Psoas muscle (tissue), 8 donors: ENCODE data around the gene BDP1. TPM values are rescaled to one million over a fixed set of nuclear protein-coding genes. Genes with fewer than 3 reads are reported as not detected.
A peak's percentile ranks its signal among the peaks of the same experiment; 100 is the strongest.
"Not testable (repeated sequence)": the region's sequence is repeated elsewhere in the genome, so short reads cannot be mapped to it uniquely, and the experiment has no call there.

Experiments used
- ATAC-seq, 4 donors: fragments of 200-7000 bp; cut with Tn5 transposase; one replicate each; pipeline ENCODE4 v1.9.1; 2020; ENCODE audit warnings: moderate library complexity in 3 of 4, mild to moderate bottlenecking in 2 of 4
- DNase-seq, 2 donors: peaks; one replicate each; pipeline ENCODE4 v3.0.0-alpha.2; 2020
- H3K27ac ChIP-seq: fragments of 200-600 bp; one replicate; pipeline ENCODE4 v1.8.0; 2022
- H3K27me3 ChIP-seq, 3 donors: fragments of 200-600 bp in 1 of 3; one replicate each; pipeline versions ENCODE4 v1.6.1 to v1.8.0; 2013 to 2022; ENCODE audit warnings: low read length in 2 of 3, mild to moderate bottlenecking in 2 of 3, moderate library complexity in 1 of 3; ENCODE audit not compliant: insufficient read depth in 3 of 3
- H3K36me3 ChIP-seq, 2 donors: fragments of 200-600 bp in 1 of 2; one replicate each; pipeline versions ENCODE4 v1.6.1 to v1.8.0; 2013 to 2022; ENCODE audit warnings: low read depth in 1 of 2, mild to moderate bottlenecking in 1 of 2, moderate library complexity in 1 of 2; ENCODE audit not compliant: insufficient read depth in 1 of 2
- H3K4me1 ChIP-seq: fragments of 200-600 bp; one replicate; pipeline ENCODE4 v1.8.0; 2022
- H3K4me3 ChIP-seq: fragments of 200-600 bp; one replicate; pipeline ENCODE4 v1.8.0; 2022; ENCODE audit warnings: mild to moderate bottlenecking
- H3K9me3 ChIP-seq: fragments of 200-600 bp; one replicate; pipeline ENCODE4 v1.8.0; 2022
- WGBS, 3 donors: extraction: QIAGEN DNeasy Blood & Tissue Kit; methylation state at CpG; one replicate each; pipeline versions ENCODE4 v1.1.6 to v1.1.7; 2013; 5-methylcytosine and 5-hydroxymethylcytosine counted together
- intact Hi-C, 2 donors: fragments of 100-400 bp; cut with DNase I; formaldehyde crosslinking; loops; one replicate each; pipeline versions ENCODE4 v1.11.0 to v1.14.2; 2022
- polyA plus RNA-seq, 3 donors: library from polyadenylated mRNA; stranded (reverse); fragments of 200-250 nt; gene quantifications; one replicate each; pipeline ENCODE4 v1.2.3, GENCODE V29; 2013
- total RNA-seq, 4 donors: library from RNA; stranded (reverse); fragmentation: NEBNext Ultra II Directional in 2 of 4; extraction: Animal tissue kit (Norgen Biotek cat#: 25700) in 2 of 4; gene quantifications; one replicate each; pipeline versions ENCODE4 v1.2.1 to v1.2.4, GENCODE V29; 2021 to 2023
- TF ChIP-seq, protein P1 (sequence below): fragments of 200-600 bp; IDR thresholded peaks from one replicate; pipeline ENCODE4 v1.8.0; 2022; ENCODE audit warnings: antibody characterized with exemption
- donor health status: healthy with polysubstance abuse.
- donor health status: DM: no; HTN: no; CAD: no; lungs with moderate emphysema.
- donor health status: Bipolar disorder and iron deficiency.
- donor health status: healthy.
- donor health status: DM: yes; HTN: yes; CAD: no.
- donor health status: DM: no; HTN: no; CAD: no.
- donor health status: DM: no; HTN: no; CAD: no.
- donor health status: DM: yes; HTN: yes; CAD: no.

BDP1 gene
- total and polyA plus RNA-seq, 7 donors: 5.5 to 17.7 (median 11.5) TPM

DNA sequence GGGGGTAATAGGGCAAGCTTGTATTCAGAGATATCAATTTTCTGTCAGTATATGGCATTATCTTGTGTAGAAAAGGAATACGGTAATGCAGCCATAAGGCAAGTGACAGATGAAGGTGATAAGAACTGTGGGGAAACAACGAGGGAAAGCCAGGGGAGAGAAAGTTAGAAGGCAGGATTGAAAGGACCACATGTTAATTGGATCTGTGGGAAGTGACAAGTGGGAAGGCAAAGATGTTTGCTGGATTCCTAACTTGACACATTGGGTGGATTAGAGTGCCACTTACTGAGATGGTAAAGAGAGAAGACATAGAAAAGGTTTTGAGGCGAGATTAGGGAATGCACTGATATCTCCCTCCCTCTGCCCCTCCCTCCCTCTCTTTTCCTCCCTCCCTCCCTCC is 20.6 kb upstream of the BDP1 start:
- H3K9me3 ChIP-seq, intact Hi-C loops, H3K4me3 ChIP-seq, H3K4me1 ChIP-seq, DNase-seq, H3K27me3 ChIP-seq, H3K36me3 ChIP-seq, ATAC-seq, H3K27ac ChIP-seq: not testable (repeated sequence)
- WGBS, 3 donors: 37 to 51% (median 48%) methylated on average over 3 of the region's 3 CpGs

DNA sequence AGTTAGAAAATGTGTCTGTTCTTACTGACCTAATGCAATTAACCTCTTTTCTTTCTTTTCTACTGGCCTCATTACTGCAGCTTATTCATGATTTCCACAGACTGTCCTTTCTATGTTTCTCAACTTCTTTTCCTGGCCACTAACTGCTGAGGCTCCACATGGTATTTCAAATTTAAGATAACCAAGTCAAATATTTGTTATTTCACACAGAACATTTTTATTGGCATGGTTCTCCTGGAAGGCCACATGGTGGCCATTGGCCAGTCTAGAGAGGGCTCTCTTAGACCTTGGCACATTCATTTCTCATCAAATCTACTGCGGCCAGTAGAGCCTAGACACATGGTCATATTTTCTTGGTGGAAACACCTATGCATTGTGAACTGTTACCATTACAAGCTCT is 13.9 kb upstream of the BDP1 start:
- H3K27ac ChIP-seq, H3K9me3 ChIP-seq, intact Hi-C loops, H3K4me1 ChIP-seq, ATAC-seq, DNase-seq, H3K4me3 ChIP-seq, H3K36me3 ChIP-seq: not testable (repeated sequence)
- H3K27me3 ChIP-seq: peaks cover 0 to 10% (median 0%) of the 10 kb centered on the region in 3 donors
- WGBS, 3 donors: 84 to 100% (median 86%) methylated on average over 1 of the region's 1 CpG

DNA sequence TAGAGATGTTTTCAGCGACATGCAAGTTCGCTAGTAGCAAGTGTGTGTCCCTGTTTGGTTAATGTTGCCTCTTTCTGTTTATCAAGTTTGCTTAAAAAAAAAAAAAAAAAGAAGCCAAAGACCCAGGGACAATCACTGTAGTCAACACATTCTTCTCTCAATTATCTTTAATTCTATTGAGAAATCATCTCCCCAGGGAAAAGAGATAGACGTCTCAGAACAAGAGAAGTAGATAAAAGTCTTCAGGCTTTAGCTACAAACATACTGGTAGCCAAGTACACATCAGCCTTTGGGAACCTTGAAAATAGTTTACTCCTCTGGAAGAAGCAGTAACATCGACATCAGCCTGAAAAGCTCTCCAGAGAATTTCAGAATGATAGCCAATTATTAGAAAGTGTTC is 11.6 kb upstream of the BDP1 start:
- WGBS, 3 donors: 60 to 70% (median 62%) methylated on average over 3 to 4 of the region's 4 CpGs

DNA sequence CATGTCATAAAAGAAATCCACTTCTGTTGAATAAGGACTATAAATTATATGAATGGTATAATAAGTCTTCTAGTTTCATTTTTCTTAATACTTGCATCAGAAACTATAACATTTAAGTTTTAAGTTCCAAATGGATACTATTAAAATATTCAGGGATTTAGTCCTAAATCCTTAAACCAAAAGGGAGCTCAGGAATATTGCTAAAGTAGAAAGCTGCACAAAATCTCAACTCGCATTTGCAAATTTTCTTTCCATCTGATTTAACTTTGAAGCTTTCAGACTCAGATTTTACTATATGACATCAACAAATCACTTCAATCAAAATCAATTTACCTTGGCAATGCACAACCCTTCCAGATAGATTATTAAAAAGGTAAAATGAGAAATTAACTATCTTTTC is 10.4 kb upstream of the BDP1 start:
- H3K9me3 ChIP-seq, DNase-seq, H3K36me3 ChIP-seq, ATAC-seq, H3K4me1 ChIP-seq, intact Hi-C loops, H3K27ac ChIP-seq, H3K4me3 ChIP-seq: not testable (repeated sequence)
- 61 to 66% (median 62%) methylated on average over 1 of the region's 1 CpG for WGBS, 3 donors
- H3K27me3 ChIP-seq: peaks cover 0 to 10% (median 0%) of the 10 kb centered on the region in 3 donors

More for the DNA sequence above, 11.6 kb upstream of the BDP1 start:
- ATAC-seq, DNase-seq, intact Hi-C loops, H3K27ac ChIP-seq, H3K9me3 ChIP-seq, H3K36me3 ChIP-seq, H3K4me1 ChIP-seq, H3K4me3 ChIP-seq: not testable (repeated sequence)
- peaks cover 0 to 10% (median 0%) of the 10 kb centered on the region in 3 donors for H3K27me3 ChIP-seq

DNA sequence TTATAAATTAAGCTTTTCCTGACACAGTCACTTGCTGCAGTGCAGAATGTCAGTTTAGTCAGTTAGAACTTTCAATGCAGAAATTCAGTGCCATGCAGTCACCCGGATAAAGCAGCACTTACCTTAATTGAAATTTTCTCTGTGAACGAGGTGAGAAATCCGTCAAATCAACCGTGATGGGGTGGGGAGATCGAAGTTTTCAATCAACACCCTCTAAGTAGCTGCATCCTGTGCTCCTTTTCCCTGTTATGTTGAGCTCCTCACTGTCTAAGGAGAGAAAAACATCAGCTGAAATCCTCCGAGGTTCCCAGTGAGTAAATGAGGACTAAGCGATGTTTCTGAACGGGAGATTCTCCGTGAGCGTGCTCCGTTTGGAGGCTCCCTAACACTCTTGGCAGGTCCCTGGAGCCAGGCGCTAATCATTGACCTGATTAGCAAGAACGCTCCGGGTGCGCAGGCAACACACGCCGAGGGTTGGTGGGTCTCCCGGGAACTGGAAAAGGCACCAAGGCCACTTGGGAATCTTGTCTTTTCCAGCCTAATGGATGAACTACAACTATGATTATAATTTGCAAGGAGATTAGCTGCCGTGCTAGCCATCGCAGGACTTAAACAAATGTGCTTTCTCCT is 9.8 kb upstream of the BDP1 start:
- WGBS, 3 donors: 3 to 6% (median 5%) methylated on average over 11 to 18 of the region's 20 CpGs
- H3K4me1 ChIP-seq, H3K27ac ChIP-seq, DNase-seq, H3K9me3 ChIP-seq, H3K36me3 ChIP-seq, intact Hi-C loops: not testable (repeated sequence)
- peak in 1 of 4 donors; percentile 33 for ATAC-seq
- Histone ChIP-seq H3K27me3 (peaks cover 0 to 16% (median 0%) of the 10 kb centered on the region in 3 donors), H3K4me3 (peak overlapping the region; percentile 22)

DNA sequence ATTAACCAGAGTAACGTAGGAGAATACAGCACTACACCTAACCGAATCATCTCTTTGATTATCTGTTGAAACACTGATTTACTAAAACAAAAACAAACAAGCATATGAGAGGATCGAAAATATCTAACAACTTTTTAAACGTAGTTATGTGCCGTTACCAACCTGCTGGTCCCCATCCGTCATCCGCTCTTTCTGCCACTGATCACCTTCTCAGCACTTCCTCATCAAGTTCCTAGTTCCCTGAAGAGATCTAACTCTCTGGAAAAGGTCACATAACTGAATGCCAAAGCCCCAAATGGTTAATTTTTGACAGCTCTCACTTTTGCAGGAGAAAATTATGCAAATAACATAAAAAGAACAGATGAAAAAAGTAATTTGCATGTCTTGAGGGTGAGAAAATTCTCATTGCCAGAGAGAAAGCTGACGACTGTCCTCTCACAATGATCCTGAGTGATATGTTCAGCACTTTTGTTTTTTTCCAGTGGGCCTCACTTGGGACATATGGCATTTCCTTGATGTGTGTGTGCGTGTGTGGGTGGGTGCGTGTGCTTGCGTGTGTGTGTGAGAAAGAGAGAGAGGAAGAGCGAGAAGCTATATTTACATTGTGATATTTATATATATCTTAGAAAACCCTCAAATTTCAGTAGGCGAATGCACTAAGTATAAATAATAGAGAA is 8.8 kb upstream of the BDP1 start:
- intact Hi-C loops, ATAC-seq: not testable (repeated sequence)
- H3K27me3 ChIP-seq: peaks cover 0 to 18% (median 0%) of the 10 kb centered on the region in 3 donors

DNA sequence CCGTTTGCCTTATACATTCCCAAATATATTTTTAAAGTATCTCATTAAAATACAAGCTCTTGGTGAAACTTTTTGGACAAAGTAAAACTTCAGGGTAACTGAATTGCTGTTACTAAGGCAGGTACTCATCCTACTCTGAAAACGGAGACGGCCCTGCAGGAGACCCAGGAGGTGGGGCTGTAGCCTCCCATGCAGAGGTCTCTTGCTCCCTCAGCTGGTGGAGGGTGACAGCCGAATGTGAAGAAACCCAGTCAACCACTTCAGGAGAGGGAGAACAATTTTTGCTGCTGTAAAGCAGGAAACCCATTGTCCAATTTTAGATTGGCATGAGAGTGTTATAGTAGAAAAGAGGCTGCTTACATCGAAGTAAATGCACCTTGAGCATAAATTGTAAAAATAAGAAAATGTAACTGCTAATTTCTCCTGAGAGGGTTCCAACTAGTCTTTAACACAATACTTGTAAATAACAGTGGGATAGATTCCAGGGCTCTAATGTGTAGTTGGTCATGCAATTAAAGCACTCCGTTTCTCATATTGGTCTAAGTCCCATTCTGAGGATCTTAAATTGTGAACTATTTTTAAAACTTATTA is 8.1 kb upstream of the BDP1 start:
- intact Hi-C loops, H3K4me1 ChIP-seq, H3K4me3 ChIP-seq, H3K9me3 ChIP-seq, H3K36me3 ChIP-seq, H3K27ac ChIP-seq, DNase-seq: not testable (repeated sequence)
- peaks cover 0 to 18% (median 0%) of the 10 kb centered on the region in 3 donors for H3K27me3 ChIP-seq
- ATAC-seq: peak in 3 of 4 donors; percentile 57 to 75 (median 57)
- TF ChIP-seq, protein P1, sequence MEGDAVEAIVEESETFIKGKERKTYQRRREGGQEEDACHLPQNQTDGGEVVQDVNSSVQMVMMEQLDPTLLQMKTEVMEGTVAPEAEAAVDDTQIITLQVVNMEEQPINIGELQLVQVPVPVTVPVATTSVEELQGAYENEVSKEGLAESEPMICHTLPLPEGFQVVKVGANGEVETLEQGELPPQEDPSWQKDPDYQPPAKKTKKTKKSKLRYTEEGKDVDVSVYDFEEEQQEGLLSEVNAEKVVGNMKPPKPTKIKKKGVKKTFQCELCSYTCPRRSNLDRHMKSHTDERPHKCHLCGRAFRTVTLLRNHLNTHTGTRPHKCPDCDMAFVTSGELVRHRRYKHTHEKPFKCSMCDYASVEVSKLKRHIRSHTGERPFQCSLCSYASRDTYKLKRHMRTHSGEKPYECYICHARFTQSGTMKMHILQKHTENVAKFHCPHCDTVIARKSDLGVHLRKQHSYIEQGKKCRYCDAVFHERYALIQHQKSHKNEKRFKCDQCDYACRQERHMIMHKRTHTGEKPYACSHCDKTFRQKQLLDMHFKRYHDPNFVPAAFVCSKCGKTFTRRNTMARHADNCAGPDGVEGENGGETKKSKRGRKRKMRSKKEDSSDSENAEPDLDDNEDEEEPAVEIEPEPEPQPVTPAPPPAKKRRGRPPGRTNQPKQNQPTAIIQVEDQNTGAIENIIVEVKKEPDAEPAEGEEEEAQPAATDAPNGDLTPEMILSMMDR: peak; percentile 32
- WGBS, 3 donors: 3 to 7% (median 4%) methylated on average over 5 of the region's 6 CpGs

More for the DNA sequence above, 8.8 kb upstream of the BDP1 start:
- not testable (repeated sequence) for H3K4me1 ChIP-seq, H3K4me3 ChIP-seq, DNase-seq, H3K9me3 ChIP-seq, H3K36me3 ChIP-seq, H3K27ac ChIP-seq
- 56 to 69% (median 60%) methylated on average over 11 to 12 of the region's 13 CpGs for WGBS, 3 donors
